Measurements from ENCODE around the gene INSRR. TPM values are rescaled to one million over a fixed set of nuclear protein-coding genes. Genes with fewer than 3 reads are reported as not detected.

Gene INSRR
- total RNA-seq, 4 donors from 2014 or later, result not detected

- 72 to 74% methylated on average over 18 to 19 of the region's 19 CpGs for WGBS, 2 donors
- H3K9me3 ChIP-seq, result no peaks in the 10 kb centered on the region
- H3K4me3 ChIP-seq (replicated peaks in 1 of 3), result no peak overlapping the region
- H3K36me3 ChIP-seq, result peaks cover 0 to 6% of the 10 kb centered on the region in 2 donors
- TF ChIP-seq POLR2A (IDR thresholded peaks at IDR 0.05), result no peak
- TF ChIP-seq, protein P1, sequence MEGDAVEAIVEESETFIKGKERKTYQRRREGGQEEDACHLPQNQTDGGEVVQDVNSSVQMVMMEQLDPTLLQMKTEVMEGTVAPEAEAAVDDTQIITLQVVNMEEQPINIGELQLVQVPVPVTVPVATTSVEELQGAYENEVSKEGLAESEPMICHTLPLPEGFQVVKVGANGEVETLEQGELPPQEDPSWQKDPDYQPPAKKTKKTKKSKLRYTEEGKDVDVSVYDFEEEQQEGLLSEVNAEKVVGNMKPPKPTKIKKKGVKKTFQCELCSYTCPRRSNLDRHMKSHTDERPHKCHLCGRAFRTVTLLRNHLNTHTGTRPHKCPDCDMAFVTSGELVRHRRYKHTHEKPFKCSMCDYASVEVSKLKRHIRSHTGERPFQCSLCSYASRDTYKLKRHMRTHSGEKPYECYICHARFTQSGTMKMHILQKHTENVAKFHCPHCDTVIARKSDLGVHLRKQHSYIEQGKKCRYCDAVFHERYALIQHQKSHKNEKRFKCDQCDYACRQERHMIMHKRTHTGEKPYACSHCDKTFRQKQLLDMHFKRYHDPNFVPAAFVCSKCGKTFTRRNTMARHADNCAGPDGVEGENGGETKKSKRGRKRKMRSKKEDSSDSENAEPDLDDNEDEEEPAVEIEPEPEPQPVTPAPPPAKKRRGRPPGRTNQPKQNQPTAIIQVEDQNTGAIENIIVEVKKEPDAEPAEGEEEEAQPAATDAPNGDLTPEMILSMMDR (IDR thresholded peaks at IDR 0.05), result no peak
- intact Hi-C loops (cut with DNase I), result no loop called here
- DNase-seq, result no peak
- H3K27ac ChIP-seq, result no peak overlapping the region
- peaks cover 4 to 46% of the 10 kb centered on the region in 2 donors for H3K4me1 ChIP-seq
- no peaks in the 10 kb centered on the region for H3K27me3 ChIP-seq
Measured at GRCh38 chr1:156904187-156904959, 45.5 kb upstream of the INSRR start.

GRCh38 chr1:156903328-156904091 lies 44.6 kb upstream of the INSRR start:
- peaks cover 4 to 54% of the 10 kb centered on the region in 2 donors for H3K4me1 ChIP-seq
- H3K27ac ChIP-seq, result peak overlapping the region in 1 of 3 donors; percentile 10
- no peaks in the 10 kb centered on the region for H3K9me3 ChIP-seq
- intact Hi-C loops (cut with DNase I), result no loop called here
- peak in 1 of 2 donors; percentile 21 for DNase-seq
- no peaks in the 10 kb centered on the region for H3K27me3 ChIP-seq
- TF ChIP-seq, protein P1 (IDR thresholded peaks at IDR 0.05), result no peak
- no peak for TF ChIP-seq POLR2A (IDR thresholded peaks at IDR 0.05)
- no peak overlapping the region for H3K4me3 ChIP-seq (replicated peaks in 1 of 3)
- WGBS, 2 donors, result 65 to 69% methylated on average over 15 of the region's 15 CpGs
- peaks cover 0 to 6% of the 10 kb centered on the region in 2 donors for H3K36me3 ChIP-seq

- Histone ChIP-seq H3K27ac (no peak overlapping the region), H3K36me3 (peaks cover 0 to 6% of the 10 kb centered on the region in 2 donors), H3K4me1 (peaks cover 4 to 64% of the 10 kb centered on the region in 2 donors), H3K9me3 (no peaks in the 10 kb centered on the region), H3K27me3 (no peaks in the 10 kb centered on the region), H3K4me3 (replicated peaks in 1 of 3) (no peak overlapping the region)
- intact Hi-C loops (cut with DNase I), result no loop called here
- 71 to 74% methylated on average over 22 of the region's 23 CpGs for WGBS, 2 donors
- no peak for DNase-seq
- no peak for TF ChIP-seq POLR2A (IDR thresholded peaks at IDR 0.05)
- TF ChIP-seq, protein P1 (IDR thresholded peaks at IDR 0.05), result no peak
Measured at GRCh38 chr1:156901966-156902915, 43.3 kb upstream of the INSRR start.

- TF ChIP-seq POLR2A (IDR thresholded peaks at IDR 0.05), result no peak
- peaks cover 4 to 70% of the 10 kb centered on the region in 2 donors for H3K4me1 ChIP-seq
- peaks cover 0 to under 1% of the 10 kb centered on the region in 2 donors for H3K36me3 ChIP-seq
- peak overlapping the region in 1 of 3 donors; percentile 46 for H3K27ac ChIP-seq
- no peak overlapping the region for H3K4me3 ChIP-seq (replicated peaks in 1 of 3)
- DNase-seq, result no peak
- H3K9me3 ChIP-seq, result no peaks in the 10 kb centered on the region
- intact Hi-C loops (cut with DNase I), result no loop called here
- H3K27me3 ChIP-seq, result no peaks in the 10 kb centered on the region
- 58 to 90% methylated on average over 4 of the region's 4 CpGs for WGBS, 2 donors
Measured at GRCh38 chr1:156901590-156901900, 42.6 kb upstream of the INSRR start.

Measured in thyroid gland (tissue), 4 donors.